Measurements from ENCODE around the gene TNXB.
A peak's percentile ranks its signal among the peaks of the same experiment; 100 is the strongest.
"Not testable (repeated sequence)": the region's sequence is repeated elsewhere in the genome, so short reads cannot be mapped to it uniquely, and the experiment has no call there.

TNXB gene

GRCh38 chr6:32084780-32085179, 24.4 kb downstream of the TNXB start:
- no peak for DNase-seq

GRCh38 chr6:32083812-32084768, 25.0 kb downstream of the TNXB start:
- DNase-seq: no peak

- peak; percentile 92 for DNase-seq
Measured at GRCh38 chr6:32082935-32083334, 26.2 kb downstream of the TNXB start.

- no peak for DNase-seq
Measured at GRCh38 chr6:32082478-32082877, 26.7 kb downstream of the TNXB start.

GRCh38 chr6:32081168-32081990, 27.8 kb downstream of the TNXB start:
- DNase-seq: peak; percentile 92

GRCh38 chr6:32079566-32080290, 29.4 kb downstream of the TNXB start:
- DNase-seq: no peak

- peak; percentile 76 for DNase-seq
Measured at GRCh38 chr6:32076321-32076809, 32.8 kb downstream of the TNXB start.

GRCh38 chr6:32075781-32076180, 33.4 kb downstream of the TNXB start:
- DNase-seq: no peak

- DNase-seq: no peak
Measured at GRCh38 chr6:32074996-32075532, 34.1 kb downstream of the TNXB start.

GRCh38 chr6:32073613-32074012, 35.5 kb downstream of the TNXB start:
- DNase-seq: no peak

GRCh38 chr6:32073101-32073500, 36.0 kb downstream of the TNXB start:
- DNase-seq: no peak

GRCh38 chr6:32070814-32071543, 38.2 kb downstream of the TNXB start:
- no peak for DNase-seq

GRCh38 chr6:32069878-32070515, 39.1 kb downstream of the TNXB start:
- DNase-seq: no peak

GRCh38 chr6:32069460-32069859, 39.7 kb downstream of the TNXB start:
- no peak for DNase-seq

GRCh38 chr6:32068867-32069266, 40.3 kb downstream of the TNXB start:
- no peak for DNase-seq

GRCh38 chr6:32068315-32068714, 40.8 kb downstream of the TNXB start:
- not testable (repeated sequence) for DNase-seq

GRCh38 chr6:32067521-32067920, 41.6 kb downstream of the TNXB start:
- not testable (repeated sequence) for DNase-seq

- DNase-seq: no peak
Measured at GRCh38 chr6:32064706-32065105, 44.4 kb downstream of the TNXB start.

GRCh38 chr6:32060966-32061655, 48.0 kb downstream of the TNXB start:
- no peak for DNase-seq

- no peak for DNase-seq
Measured at GRCh38 chr6:32058511-32058963, 50.6 kb downstream of the TNXB start.

- no peak for DNase-seq
Measured at GRCh38 chr6:32057966-32058365, 51.2 kb downstream of the TNXB start.

All from HCEC 1CT (cell line).